Ectodermal cell (in vitro differentiated cells): Measurements from ENCODE around the gene DOK5.

ENCODE experiments used
- H3K27ac ChIP-seq: 2 replicates; pipeline ENCODE4 v1.7.0; 2013; ENCODE audit warnings: mild to moderate bottlenecking, low read depth, low read length; ENCODE audit not compliant: insufficient read depth, poor library complexity, severe bottlenecking
- H3K27me3 ChIP-seq: 2 replicates; pipeline ENCODE4 v1.7.0; 2013; ENCODE audit warnings: mild to moderate bottlenecking, low read length; ENCODE audit not compliant: insufficient read depth, control insufficient read depth, poor library complexity, severe bottlenecking
- H3K36me3 ChIP-seq: one replicate; pipeline ENCODE4 v1.7.0; 2013; ENCODE audit warnings: low read length; ENCODE audit not compliant: control insufficient read depth, insufficient read depth
- H3K4me1 ChIP-seq: one replicate; pipeline ENCODE4 v1.7.0; 2013; ENCODE audit warnings: low read length; ENCODE audit not compliant: control insufficient read depth, insufficient read depth
- H3K4me3 ChIP-seq: 2 replicates; pipeline ENCODE4 v1.7.0; 2013; ENCODE audit warnings: low read depth, low read length, control low read depth; ENCODE audit not compliant: insufficient read depth
- H3K9me3 ChIP-seq: 2 replicates; pipeline ENCODE4 v1.7.0; 2013; ENCODE audit warnings: mild to moderate bottlenecking, low read length, moderate library complexity; ENCODE audit not compliant: control insufficient read depth
- WGBS, 2 experiments: methylation state at CpG; one replicate each; pipeline ENCODE4 v1.1.7; 2013; ENCODE audit warnings: missing lambda C conversion rate in 2 of 2; 5-methylcytosine and 5-hydroxymethylcytosine counted together

The DOK5 gene

GRCh38 chr20:54573838-54574237 lies 98.4 kb downstream of the DOK5 start:
- Histone ChIP-seq H3K4me1 (no peaks in the 10 kb centered on the region), H3K4me3 (no peak overlapping the region), H3K27ac (no peak overlapping the region), H3K36me3 (no peaks in the 10 kb centered on the region), H3K27me3 (no peaks in the 10 kb centered on the region), H3K9me3 (no peaks in the 10 kb centered on the region)
- 86% methylated on average over 6 of the region's 6 CpGs for WGBS, 2 experiments

- H3K4me3 ChIP-seq = no peak overlapping the region
- no peaks in the 10 kb centered on the region for H3K9me3 ChIP-seq
- H3K36me3 ChIP-seq = no peaks in the 10 kb centered on the region
- H3K27ac ChIP-seq = no peak overlapping the region
- 93 to 97% methylated on average over 6 of the region's 6 CpGs for WGBS, 2 experiments
- H3K27me3 ChIP-seq = no peaks in the 10 kb centered on the region
- no peaks in the 10 kb centered on the region for H3K4me1 ChIP-seq
These were observed 101.1 kb downstream of the DOK5 start for GRCh38 chr20:54576518-54576917.

- Histone ChIP-seq H3K4me3 (no peak overlapping the region), H3K9me3 (no peaks in the 10 kb centered on the region), H3K27ac (no peak overlapping the region), H3K4me1 (no peaks in the 10 kb centered on the region), H3K36me3 (no peaks in the 10 kb centered on the region), H3K27me3 (no peaks in the 10 kb centered on the region)
These were observed 102.2 kb downstream of the DOK5 start for GRCh38 chr20:54577637-54578036.

- Histone ChIP-seq H3K27ac (no peak overlapping the region), H3K27me3 (no peaks in the 10 kb centered on the region), H3K9me3 (no peaks in the 10 kb centered on the region), H3K4me1 (no peaks in the 10 kb centered on the region), H3K4me3 (no peak overlapping the region), H3K36me3 (no peaks in the 10 kb centered on the region)
- WGBS, 2 experiments = 82 to 93% methylated on average over 2 to 3 of the region's 3 CpGs
These were observed 109.8 kb downstream of the DOK5 start for GRCh38 chr20:54585217-54585616.

GRCh38 chr20:54587408-54587807 lies 112.0 kb downstream of the DOK5 start:
- no peaks in the 10 kb centered on the region for H3K36me3 ChIP-seq
- no peaks in the 10 kb centered on the region for H3K4me1 ChIP-seq
- H3K4me3 ChIP-seq = no peak overlapping the region
- no peaks in the 10 kb centered on the region for H3K27me3 ChIP-seq
- H3K9me3 ChIP-seq = no peaks in the 10 kb centered on the region
- WGBS, 2 experiments = 84 to 93% methylated on average over 6 of the region's 6 CpGs
- no peak overlapping the region for H3K27ac ChIP-seq

- H3K4me1 ChIP-seq = no peaks in the 10 kb centered on the region
- no peak overlapping the region for H3K27ac ChIP-seq
- no peaks in the 10 kb centered on the region for H3K36me3 ChIP-seq
- WGBS, 2 experiments = 93 to 95% methylated on average over 4 of the region's 4 CpGs
- no peaks in the 10 kb centered on the region for H3K9me3 ChIP-seq
- H3K4me3 ChIP-seq = no peak overlapping the region
- no peaks in the 10 kb centered on the region for H3K27me3 ChIP-seq
These were observed 114.1 kb downstream of the DOK5 start for GRCh38 chr20:54589402-54590030.

- Histone ChIP-seq H3K27me3 (no peaks in the 10 kb centered on the region), H3K36me3 (no peaks in the 10 kb centered on the region), H3K27ac (no peak overlapping the region), H3K4me1 (no peaks in the 10 kb centered on the region), H3K9me3 (no peaks in the 10 kb centered on the region), H3K4me3 (no peak overlapping the region)
These were observed 115.5 kb downstream of the DOK5 start for GRCh38 chr20:54590856-54591255.

GRCh38 chr20:54596651-54597050 lies 121.3 kb downstream of the DOK5 start:
- Histone ChIP-seq H3K27ac (no peak overlapping the region), H3K4me3 (no peak overlapping the region)

GRCh38 chr20:54598352-54598751 lies 123.0 kb downstream of the DOK5 start:
- no peak overlapping the region for H3K4me3 ChIP-seq
- WGBS, 2 experiments = 91 to 97% methylated on average over 5 of the region's 5 CpGs
- H3K27me3 ChIP-seq = no peaks in the 10 kb centered on the region
- H3K9me3 ChIP-seq = no peaks in the 10 kb centered on the region
- H3K36me3 ChIP-seq = peaks cover 7% of the 10 kb centered on the region
- no peaks in the 10 kb centered on the region for H3K4me1 ChIP-seq
- H3K27ac ChIP-seq = no peak overlapping the region

More at GRCh38 chr20:54596651-54597050, 121.3 kb downstream of the DOK5 start:
- Histone ChIP-seq H3K27me3 (no peaks in the 10 kb centered on the region), H3K9me3 (no peaks in the 10 kb centered on the region), H3K36me3 (peaks cover 7% of the 10 kb centered on the region), H3K4me1 (no peaks in the 10 kb centered on the region)

- WGBS, 2 experiments = 93 to 96% methylated on average over 3 of the region's 3 CpGs
- H3K27me3 ChIP-seq = no peaks in the 10 kb centered on the region
- no peak overlapping the region for H3K4me3 ChIP-seq
- H3K9me3 ChIP-seq = no peaks in the 10 kb centered on the region
- H3K36me3 ChIP-seq = peaks cover 7% of the 10 kb centered on the region
- H3K4me1 ChIP-seq = no peaks in the 10 kb centered on the region
- H3K27ac ChIP-seq = no peak overlapping the region
These were observed 125.2 kb downstream of the DOK5 start for GRCh38 chr20:54600634-54601033.
